Measurements from ENCODE around the gene EN1.

EN1 gene

GRCh38 chr2:118861242-118861641 is 13.8 kb upstream of the EN1 start:
- TF ChIP-seq CTCF (IDR thresholded peaks at IDR 0.05; ENCODE audit: low read length, missing control alignments) = no peak
- no peak for DNase-seq (ENCODE audit: low read depth)
- H3K4me3 ChIP-seq (replicated peaks; ENCODE audit: low read depth, low read length) = no peak overlapping the region

- H3K4me3 ChIP-seq (replicated peaks; ENCODE audit: low read depth, low read length) = no peak overlapping the region
- no peak for TF ChIP-seq CTCF (IDR thresholded peaks at IDR 0.05; ENCODE audit: low read length, missing control alignments)
- DNase-seq (ENCODE audit: low read depth) = no peak
Observed at GRCh38 chr2:118860506-118860905, 13.1 kb upstream of the EN1 start.

GRCh38 chr2:118859157-118859770 is 11.8 kb upstream of the EN1 start:
- TF ChIP-seq CTCF (IDR thresholded peaks at IDR 0.05; ENCODE audit: low read length, missing control alignments) = no peak
- no peak overlapping the region for H3K4me3 ChIP-seq (replicated peaks; ENCODE audit: low read depth, low read length)
- DNase-seq (ENCODE audit: low read depth) = no peak

- DNase-seq (ENCODE audit: low read depth) = no peak
- TF ChIP-seq CTCF (IDR thresholded peaks at IDR 0.05; ENCODE audit: low read length, missing control alignments) = no peak
- H3K4me3 ChIP-seq (replicated peaks; ENCODE audit: low read depth, low read length) = no peak overlapping the region
Observed at GRCh38 chr2:118858485-118859156, 11.2 kb upstream of the EN1 start.

GRCh38 chr2:118857677-118858484 is 10.4 kb upstream of the EN1 start:
- no peak for TF ChIP-seq CTCF (IDR thresholded peaks at IDR 0.05; ENCODE audit: low read length, missing control alignments)
- no peak for DNase-seq (ENCODE audit: low read depth)
- H3K4me3 ChIP-seq (replicated peaks; ENCODE audit: low read depth, low read length) = no peak overlapping the region

GRCh38 chr2:118856978-118857676 is 9.7 kb upstream of the EN1 start:
- DNase-seq (ENCODE audit: low read depth) = no peak
- no peak for TF ChIP-seq CTCF (IDR thresholded peaks at IDR 0.05; ENCODE audit: low read length, missing control alignments)
- H3K4me3 ChIP-seq (replicated peaks; ENCODE audit: low read depth, low read length) = no peak overlapping the region
